Nephron (organoid): ENCODE measurements around the gene ZNF365.

Source experiments
- H3K27ac Mint-ChIP-seq, 3 experiments: 2 replicates each; pipeline ENCODE4 v1.8.0; 2020; ENCODE audit warnings: mixed read lengths in 3 of 3, mild to moderate bottlenecking in 2 of 3, moderate library complexity in 1 of 3
- H3K27me3 Mint-ChIP-seq: 2 replicates; pipeline ENCODE4 v1.8.0; 2021; ENCODE audit warnings: low read depth, mild to moderate bottlenecking, moderate library complexity, mixed read lengths
- H3K36me3 Mint-ChIP-seq: 2 replicates; pipeline ENCODE4 v1.8.0; 2020; ENCODE audit warnings: low read depth, mixed read lengths
- H3K4me1 Mint-ChIP-seq: 2 replicates; pipeline ENCODE4 v1.8.0; 2020; ENCODE audit warnings: mixed read lengths
- H3K4me3 Mint-ChIP-seq, 3 experiments: 2 replicates each; pipeline ENCODE4 v1.8.0; 2020; ENCODE audit warnings: mild to moderate bottlenecking in 3 of 3, mixed read lengths in 3 of 3, moderate library complexity in 2 of 3
- H3K9me3 Mint-ChIP-seq: 2 replicates; pipeline ENCODE4 v1.8.0; 2020; ENCODE audit warnings: mixed read lengths
- TF ChIP-seq, protein P1 (sequence below), 3 experiments: fragments of 200-600 bp; sonication (generic); IDR thresholded peaks; one replicate each; pipeline ENCODE4 v1.5.0; 2021; ENCODE audit warnings: antibody characterized with exemption in 3 of 3; ENCODE audit not compliant: unreplicated experiment in 3 of 3

Gene ZNF365

GRCh38 chr10:62386356-62387320, 12.5 kb downstream of the ZNF365 start:
- H3K4me3 Mint-ChIP-seq, result no peak overlapping the region
- no peaks in the 10 kb centered on the region for H3K9me3 Mint-ChIP-seq
- no peaks in the 10 kb centered on the region for H3K36me3 Mint-ChIP-seq
- peaks cover 5% of the 10 kb centered on the region for H3K4me1 Mint-ChIP-seq
- H3K27ac Mint-ChIP-seq, result no peak overlapping the region
- TF ChIP-seq, protein P1, sequence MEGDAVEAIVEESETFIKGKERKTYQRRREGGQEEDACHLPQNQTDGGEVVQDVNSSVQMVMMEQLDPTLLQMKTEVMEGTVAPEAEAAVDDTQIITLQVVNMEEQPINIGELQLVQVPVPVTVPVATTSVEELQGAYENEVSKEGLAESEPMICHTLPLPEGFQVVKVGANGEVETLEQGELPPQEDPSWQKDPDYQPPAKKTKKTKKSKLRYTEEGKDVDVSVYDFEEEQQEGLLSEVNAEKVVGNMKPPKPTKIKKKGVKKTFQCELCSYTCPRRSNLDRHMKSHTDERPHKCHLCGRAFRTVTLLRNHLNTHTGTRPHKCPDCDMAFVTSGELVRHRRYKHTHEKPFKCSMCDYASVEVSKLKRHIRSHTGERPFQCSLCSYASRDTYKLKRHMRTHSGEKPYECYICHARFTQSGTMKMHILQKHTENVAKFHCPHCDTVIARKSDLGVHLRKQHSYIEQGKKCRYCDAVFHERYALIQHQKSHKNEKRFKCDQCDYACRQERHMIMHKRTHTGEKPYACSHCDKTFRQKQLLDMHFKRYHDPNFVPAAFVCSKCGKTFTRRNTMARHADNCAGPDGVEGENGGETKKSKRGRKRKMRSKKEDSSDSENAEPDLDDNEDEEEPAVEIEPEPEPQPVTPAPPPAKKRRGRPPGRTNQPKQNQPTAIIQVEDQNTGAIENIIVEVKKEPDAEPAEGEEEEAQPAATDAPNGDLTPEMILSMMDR (IDR thresholded peaks at IDR 0.05; ENCODE audit: unreplicated experiment in 3 of 3), result no peak
- peaks cover 3% of the 10 kb centered on the region for H3K27me3 Mint-ChIP-seq

DNA sequence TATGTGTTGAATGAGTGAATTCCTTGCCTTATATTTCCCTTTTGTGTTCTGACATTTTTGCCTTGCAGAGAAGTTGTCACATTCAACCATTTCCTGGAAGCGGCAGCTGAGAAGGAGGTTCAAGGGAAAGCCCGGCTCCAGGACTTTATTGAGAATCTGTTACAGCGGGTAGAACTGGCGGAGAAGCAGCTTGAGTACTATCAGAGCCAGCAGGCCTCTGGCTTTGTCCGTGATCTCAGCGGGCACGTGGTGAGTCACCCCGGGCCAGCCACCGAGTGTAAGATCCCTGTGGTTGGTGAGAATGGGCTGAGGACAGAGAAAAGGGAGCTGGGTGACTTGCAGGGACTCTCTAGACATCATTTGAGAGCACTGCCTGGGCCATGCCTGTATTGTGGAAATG, 14.2 kb downstream of the ZNF365 start:
- H3K27me3 Mint-ChIP-seq, result no peaks in the 10 kb centered on the region
- H3K4me1 Mint-ChIP-seq, result peaks cover 5% of the 10 kb centered on the region
- no peak overlapping the region for H3K4me3 Mint-ChIP-seq
- H3K36me3 Mint-ChIP-seq, result no peaks in the 10 kb centered on the region
- TF ChIP-seq, protein P1 (IDR thresholded peaks at IDR 0.05; ENCODE audit: unreplicated experiment in 3 of 3), result no peak
- no peaks in the 10 kb centered on the region for H3K9me3 Mint-ChIP-seq
- H3K27ac Mint-ChIP-seq, result no peak overlapping the region

GRCh38 chr10:62390497-62391176, 16.5 kb downstream of the ZNF365 start:
- TF ChIP-seq, protein P1 (IDR thresholded peaks at IDR 0.05; ENCODE audit: unreplicated experiment in 3 of 3), result no peak
- Mint-ChIP-seq H3K4me1 (no peaks in the 10 kb centered on the region), H3K9me3 (no peaks in the 10 kb centered on the region), H3K4me3 (no peak overlapping the region), H3K36me3 (no peaks in the 10 kb centered on the region), H3K27ac (no peak overlapping the region), H3K27me3 (no peaks in the 10 kb centered on the region)

GRCh38 chr10:62393237-62393636, 19.1 kb downstream of the ZNF365 start:
- H3K27ac Mint-ChIP-seq, result no peak overlapping the region

DNA sequence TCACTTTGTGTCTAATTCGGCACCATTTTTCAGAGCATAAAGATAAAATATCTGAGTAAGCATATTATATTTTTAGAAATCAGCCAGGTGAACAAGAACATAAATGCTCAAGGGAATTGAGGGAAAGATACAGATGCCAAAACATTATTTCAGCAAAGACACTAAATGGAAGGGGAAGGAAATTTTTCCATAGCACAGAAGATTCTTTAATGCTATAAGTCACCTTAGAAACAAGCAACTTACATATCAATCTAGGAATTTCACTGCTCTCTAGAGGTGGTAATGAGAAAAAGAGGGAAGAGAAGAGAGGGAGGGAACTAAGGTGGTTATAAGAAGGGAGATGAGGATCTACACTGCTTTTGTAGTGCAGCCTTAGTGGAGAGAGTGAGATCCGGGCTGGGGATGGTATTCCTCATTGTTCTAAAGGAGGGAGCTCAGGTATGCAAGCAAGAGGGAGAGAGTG, 20.4 kb downstream of the ZNF365 start:
- Mint-ChIP-seq H3K9me3 (no peaks in the 10 kb centered on the region), H3K4me1 (no peaks in the 10 kb centered on the region), H3K4me3 (no peak overlapping the region), H3K27ac (no peak overlapping the region), H3K27me3 (no peaks in the 10 kb centered on the region), H3K36me3 (no peaks in the 10 kb centered on the region)
- TF ChIP-seq, protein P1 (IDR thresholded peaks at IDR 0.05; ENCODE audit: unreplicated experiment in 3 of 3), result no peak

More at GRCh38 chr10:62393237-62393636, 19.1 kb downstream of the ZNF365 start:
- Mint-ChIP-seq H3K9me3 (no peaks in the 10 kb centered on the region), H3K4me3 (no peak overlapping the region), H3K27me3 (no peaks in the 10 kb centered on the region), H3K36me3 (no peaks in the 10 kb centered on the region), H3K4me1 (no peaks in the 10 kb centered on the region)
- TF ChIP-seq, protein P1 (IDR thresholded peaks at IDR 0.05; ENCODE audit: unreplicated experiment in 3 of 3), result no peak
